GM18907 (cell line): ENCODE results near the gene TGFB1I1.
"Not testable (repeated sequence)": the region's sequence is repeated elsewhere in the genome, so short reads cannot be mapped to it uniquely, and the experiment has no call there.

Experiments used
- ATAC-seq: cut with Tn5 transposase; IDR thresholded peaks from one replicate; pipeline ENCODE4 v1.9.1; 2021; ENCODE audit warnings: mild to moderate bottlenecking, moderate library complexity; ENCODE audit not compliant: unreplicated experiment

The TGFB1I1 gene

GRCh38 chr16:31508706-31509195, 36.8 kb downstream of the TGFB1I1 start:
- ATAC-seq: no peak

- ATAC-seq: no peak
These were observed 41.2 kb downstream of the TGFB1I1 start for GRCh38 chr16:31513126-31513525.

- ATAC-seq: no peak
These were observed 41.9 kb downstream of the TGFB1I1 start for GRCh38 chr16:31513884-31514283.

GRCh38 chr16:31517800-31518402, 45.9 kb downstream of the TGFB1I1 start:
- ATAC-seq: no peak

GRCh38 chr16:31519759-31520431, 47.9 kb downstream of the TGFB1I1 start:
- ATAC-seq: no peak

- ATAC-seq: no peak
These were observed 49.4 kb downstream of the TGFB1I1 start for GRCh38 chr16:31521368-31521767.

- no peak for ATAC-seq
These were observed 50.1 kb downstream of the TGFB1I1 start for GRCh38 chr16:31522071-31522470.

- ATAC-seq: not testable (repeated sequence)
These were observed 51.8 kb downstream of the TGFB1I1 start for GRCh38 chr16:31523768-31524167.

GRCh38 chr16:31525113-31525512, 53.2 kb downstream of the TGFB1I1 start:
- ATAC-seq: no peak
